HEK293 (cell line): ENCODE results near the gene ASAH2.

Experiments used
- CTCF ChIA-PET: fragments of 350-600 bp; formaldehyde crosslinking; extraction: SDS; loops from one replicate; lab custom pipeline; 2021; ENCODE audit warnings: antibody characterized with exemption; lab: Yijun Ruan, JAX
- POLR2A ChIA-PET: fragments of 300-600 bp; formaldehyde crosslinking; extraction: SDS; loops from one replicate; lab custom pipeline; 2020; ENCODE audit warnings: antibody characterized with exemption, inconsistent platforms; lab: Yijun Ruan, JAX
- H3K27ac ChIP-seq: fragments of 200-500 bp; sonication (Bioruptor generic); 2 replicates; pipeline ENCODE4 v1.5.1; 2014; ENCODE audit warnings: low read depth, low read length, control low read depth, inconsistent platforms; ENCODE audit errors: extremely low read depth
- H3K36me3 ChIP-seq, 2 experiments: fragments of 200-500 bp in 1 of 2; sonication (Bioruptor generic) in 1 of 2; 1 replicate in 1 of 2; 2 replicates in 1 of 2; pipeline ENCODE4 v1.5.1; 2014 to 2017; ENCODE audit warnings: inconsistent platforms in 2 of 2, low read length in 2 of 2; ENCODE audit not compliant: control insufficient read depth in 2 of 2, insufficient read depth in 1 of 2
- H3K4me1 ChIP-seq: fragments of 200-500 bp; sonication (Bioruptor generic); 2 replicates; pipeline ENCODE4 v1.5.1; 2014; ENCODE audit warnings: mild to moderate bottlenecking, low read length, inconsistent platforms; ENCODE audit not compliant: control insufficient read depth, insufficient read depth
- H3K4me3 ChIP-seq: 2 replicates; pipeline ENCODE4 v1.5.1; 2011; ENCODE audit warnings: low read depth, mild to moderate bottlenecking, control low read depth, low read length, moderate library complexity
- H3K9me3 ChIP-seq: fragments of 200-500 bp; sonication (Bioruptor generic); 2 replicates; pipeline ENCODE4 v1.5.1; 2014; ENCODE audit warnings: low read depth, low read length, inconsistent platforms; ENCODE audit not compliant: control insufficient read depth, insufficient read depth
- CTCF ChIP-seq: fragments of 450-650 bp; formaldehyde crosslinking; IDR thresholded peaks from 2 replicates; pipeline ENCODE4 v1.5.1; 2016; ENCODE audit warnings: missing biosample characterization, missing genetic modification characterization
- GLIS1 ChIP-seq: fragments of 450-650 bp; formaldehyde crosslinking; IDR thresholded peaks from 2 replicates; pipeline ENCODE4 v1.5.1; 2016; ENCODE audit warnings: missing biosample characterization, missing genetic modification characterization
- HOXC10 ChIP-seq: sonication (generic); formaldehyde crosslinking; IDR thresholded peaks from 2 replicates; pipeline ENCODE4 v1.8.1; 2023; ENCODE audit warnings: mild to moderate bottlenecking, missing genetic modification reagents
- KLF16 ChIP-seq: fragments of 450-650 bp; formaldehyde crosslinking; IDR thresholded peaks from 2 replicates; pipeline ENCODE4 v1.5.1; 2017; ENCODE audit warnings: missing biosample characterization, missing genetic modification characterization
- ZBTB11 ChIP-seq: fragments of 450-650 bp; formaldehyde crosslinking; conservative IDR thresholded peaks from 2 replicates; pipeline ENCODE4 v1.5.1; 2016; ENCODE audit warnings: low read depth, missing biosample characterization, missing genetic modification characterization
- ZNF133 ChIP-seq: fragments of 450-650 bp; formaldehyde crosslinking; IDR thresholded peaks from 2 replicates; pipeline ENCODE4 v1.5.1; 2016; ENCODE audit warnings: missing biosample characterization, missing genetic modification characterization
- ZNF174 ChIP-seq: fragments of 450-650 bp; formaldehyde crosslinking; IDR thresholded peaks from 2 replicates; pipeline ENCODE4 v1.5.0; 2017; ENCODE audit warnings: missing biosample characterization, mild to moderate bottlenecking, missing genetic modification characterization
- ZNF175 ChIP-seq: fragments of 450-650 bp; formaldehyde crosslinking; IDR thresholded peaks from 2 replicates; pipeline ENCODE4 v1.5.1; 2016; ENCODE audit warnings: missing biosample characterization, missing genetic modification characterization
- ZNF2 ChIP-seq: fragments of 450-650 bp; formaldehyde crosslinking; IDR thresholded peaks from 2 replicates; pipeline ENCODE4 v1.5.1; 2016; ENCODE audit warnings: missing biosample characterization, missing genetic modification characterization
- ZNF280D ChIP-seq: fragments of 450-650 bp; formaldehyde crosslinking; IDR thresholded peaks from 2 replicates; pipeline ENCODE4 v1.5.1; 2016; ENCODE audit warnings: missing biosample characterization, missing genetic modification characterization
- ZNF311 ChIP-seq: fragments of 450-650 bp; formaldehyde crosslinking; IDR thresholded peaks from 2 replicates; pipeline ENCODE4 v1.5.1; 2017; ENCODE audit warnings: missing biosample characterization, missing genetic modification characterization, borderline replicate concordance
- ZNF423 ChIP-seq: fragments of 450-650 bp; formaldehyde crosslinking; IDR thresholded peaks from 2 replicates; pipeline ENCODE4 v1.5.1; 2016; ENCODE audit warnings: missing biosample characterization, missing genetic modification characterization
- ZNF510 ChIP-seq: fragments of 450-650 bp; formaldehyde crosslinking; IDR thresholded peaks from 2 replicates; pipeline ENCODE4 v1.5.1; 2018; ENCODE audit warnings: mild to moderate bottlenecking, missing genetic modification characterization, missing biosample characterization; ENCODE audit not compliant: insufficient replicate concordance
- ZNF664 ChIP-seq: fragments of 450-650 bp; formaldehyde crosslinking; IDR thresholded peaks from 2 replicates; pipeline ENCODE4 v1.5.1; 2016; ENCODE audit warnings: missing biosample characterization, missing genetic modification characterization
- ZNF76 ChIP-seq: fragments of 450-650 bp; formaldehyde crosslinking; IDR thresholded peaks from 2 replicates; pipeline ENCODE4; 2016; ENCODE audit warnings: low read depth, missing biosample characterization, missing genetic modification characterization, borderline replicate concordance
- ZNF768 ChIP-seq: fragments of 450-650 bp; formaldehyde crosslinking; IDR thresholded peaks from 2 replicates; pipeline ENCODE4 v1.5.1; 2018; ENCODE audit warnings: missing biosample characterization, mild to moderate bottlenecking, missing genetic modification characterization
- ZNF785 ChIP-seq: fragments of 450-650 bp; formaldehyde crosslinking; IDR thresholded peaks from 2 replicates; pipeline ENCODE4 v1.5.1; 2016; ENCODE audit warnings: missing biosample characterization, missing genetic modification characterization

The ASAH2 gene

GRCh38 chr10:50216418-50216817 lies 34.9 kb downstream of the ASAH2 start:
- CTCF ChIA-PET, result no interaction called here
- no peak overlapping the region for H3K27ac ChIP-seq
- POLR2A ChIA-PET, result no interaction called here

More at GRCh38 chr10:50216418-50216817, 34.9 kb downstream of the ASAH2 start:
- TF ChIP-seq ZNF785 (tag by site-specific recombination) (no peak), ZNF133 (tag by site-specific recombination) (no peak), ZBTB11 (no peak), HOXC10 (no peak), ZNF175 (no peak), ZNF423 (tag by site-specific recombination) (no peak), ZNF76 (tag by site-specific recombination) (no peak), ZNF311 (no peak), CTCF (tag by site-specific recombination) (no peak), ZNF510 (tag by site-specific recombination) (no peak), GLIS1 (no peak), ZNF280D (no peak), ZNF768 (no peak), ZNF664 (tag by site-specific recombination) (no peak), ZNF174 (no peak), KLF16 (tag by site-specific recombination) (no peak), ZNF2 (tag by site-specific recombination) (no peak)
- no peaks in the 10 kb centered on the region for H3K36me3 ChIP-seq
- H3K4me3 ChIP-seq, result no peak overlapping the region
- H3K4me1 ChIP-seq, result 0 out of 2 replicates have a peak, but pooled peaks cover 2% of the 10 kb centered on the region
- no peaks in the 10 kb centered on the region for H3K9me3 ChIP-seq
